BLaER1 (cell line): ENCODE results near the gene FADS6.

Experiments used
- H3K27ac ChIP-seq: shearing (Covaris generic); formaldehyde crosslinking; 2 replicates; pipeline ENCODE4 v1.8.1; 2022
- H3K27me3 ChIP-seq: shearing (Covaris generic); formaldehyde crosslinking; 2 replicates; pipeline ENCODE4 v1.8.1; 2022
- H3K36me3 ChIP-seq: shearing (Covaris generic); formaldehyde crosslinking; 2 replicates; pipeline ENCODE4 v1.8.1; 2022
- H3K4me1 ChIP-seq: shearing (Covaris generic); formaldehyde crosslinking; 2 replicates; pipeline ENCODE4 v1.8.1; 2022
- H3K4me2 ChIP-seq: shearing (Covaris generic); formaldehyde crosslinking; 2 replicates; pipeline ENCODE4 v1.8.1; 2022
- H3K4me3 ChIP-seq: shearing (Covaris generic); formaldehyde crosslinking; 2 replicates; pipeline ENCODE4 v1.8.1; 2022
- H3K9ac ChIP-seq: shearing (Covaris generic); formaldehyde crosslinking; 2 replicates; pipeline ENCODE4 v1.8.1; 2022
- H3K9me3 ChIP-seq: shearing (Covaris generic); formaldehyde crosslinking; 2 replicates; pipeline ENCODE4 v1.8.1; 2022
- H4K20me1 ChIP-seq: shearing (Covaris generic); formaldehyde crosslinking; 2 replicates; pipeline ENCODE4 v1.8.1; 2022
- Cebpa-rat ChIP-seq: shearing (Covaris generic); IDR thresholded peaks from 2 replicates; pipeline ENCODE4 v1.8.1; 2022

Gene FADS6

GRCh38 chr17:74930535-74931036 lies 37.2 kb upstream of the FADS6 start:
- H3K36me3 ChIP-seq: no peaks in the 10 kb centered on the region

GRCh38 chr17:74928786-74929185 lies 35.4 kb upstream of the FADS6 start:
- Histone ChIP-seq H3K36me3 (no peaks in the 10 kb centered on the region), H3K9me3 (no peaks in the 10 kb centered on the region), H3K4me3 (no peak overlapping the region), H3K27ac (no peak overlapping the region), H4K20me1 (peaks cover 7% of the 10 kb centered on the region; the same call in 1 of the 2 replicates), H3K4me1 (no peaks in the 10 kb centered on the region), H3K9ac (no peak overlapping the region), H3K27me3 (peaks cover 51% of the 10 kb centered on the region), H3K4me2 (no peak overlapping the region)
- no peak for TF ChIP-seq Cebpa-rat

More at GRCh38 chr17:74930535-74931036, 37.2 kb upstream of the FADS6 start:
- no peak overlapping the region for H3K9ac ChIP-seq
- H3K4me1 ChIP-seq: no peaks in the 10 kb centered on the region
- no peak overlapping the region for H3K4me2 ChIP-seq
- no peak overlapping the region for H3K4me3 ChIP-seq
- no peak for TF ChIP-seq Cebpa-rat
- H3K27me3 ChIP-seq: peaks cover 51% of the 10 kb centered on the region
- no peaks in the 10 kb centered on the region for H3K9me3 ChIP-seq
- H3K27ac ChIP-seq: no peak overlapping the region
- H4K20me1 ChIP-seq: peaks cover 11% of the 10 kb centered on the region

- H3K4me2 ChIP-seq: no peak overlapping the region
- no peak overlapping the region for H3K4me3 ChIP-seq
- H3K27me3 ChIP-seq: peaks cover 73% of the 10 kb centered on the region
Measured at GRCh38 chr17:74925242-74925641, 31.8 kb upstream of the FADS6 start.

GRCh38 chr17:74924250-74924948 lies 31.0 kb upstream of the FADS6 start, which contains the start of gene OTOP2:
TSS of gene OTOP2 (plus strand) at chr17:74924273. CDS start at chr17:74924633, 360 bp downstream.
- Histone ChIP-seq H3K4me2 (no peak within 1 kb of the TSS), H3K27me3 (peaks cover 81% of the 10 kb centered on the region), H3K36me3 (no peaks in the 10 kb centered on the region), H3K27ac (no peak within 1 kb of the TSS), H3K4me1 (no peaks in the 10 kb centered on the region), H3K9me3 (no peaks in the 10 kb centered on the region), H3K9ac (no peak within 1 kb of the TSS), H4K20me1 (peaks cover 11% of the 10 kb centered on the region; the same call in 1 of the 2 replicates), H3K4me3 (no peak within 1 kb of the TSS)
- no peak for TF ChIP-seq Cebpa-rat

More at GRCh38 chr17:74925242-74925641, 31.8 kb upstream of the FADS6 start:
- Histone ChIP-seq H3K9ac (no peak overlapping the region), H3K9me3 (no peaks in the 10 kb centered on the region), H3K36me3 (no peaks in the 10 kb centered on the region), H3K4me1 (no peaks in the 10 kb centered on the region), H4K20me1 (peaks cover 11% of the 10 kb centered on the region; the same call in 1 of the 2 replicates), H3K27ac (no peak overlapping the region)
- no peak for TF ChIP-seq Cebpa-rat

GRCh38 chr17:74923538-74924249 lies 30.3 kb upstream of the FADS6 start:
- Histone ChIP-seq H3K36me3 (no peaks in the 10 kb centered on the region), H3K4me3 (no peak overlapping the region), H3K4me2 (no peak overlapping the region), H3K4me1 (no peaks in the 10 kb centered on the region), H3K27ac (no peak overlapping the region), H4K20me1 (peaks cover 11% of the 10 kb centered on the region; the same call in 1 of the 2 replicates), H3K9ac (no peak overlapping the region), H3K27me3 (peaks cover 88% of the 10 kb centered on the region), H3K9me3 (no peaks in the 10 kb centered on the region)
- TF ChIP-seq Cebpa-rat: no peak

- H3K9me3 ChIP-seq: no peaks in the 10 kb centered on the region
- no peak within 1 kb of the TSS for H3K27ac ChIP-seq
- H3K36me3 ChIP-seq: no peaks in the 10 kb centered on the region
- H4K20me1 ChIP-seq: peaks cover 11% of the 10 kb centered on the region; the same call in 1 of the 2 replicates
- H3K4me1 ChIP-seq: no peaks in the 10 kb centered on the region
- H3K4me2 ChIP-seq: peak within 1 kb of the TSS; percentile 52; the same call in 1 of the 2 replicates
- no peak for TF ChIP-seq Cebpa-rat
- H3K9ac ChIP-seq: no peak within 1 kb of the TSS
- no peak within 1 kb of the TSS for H3K4me3 ChIP-seq
- peaks cover 88% of the 10 kb centered on the region for H3K27me3 ChIP-seq
Measured at GRCh38 chr17:74922694-74923537, 29.5 kb upstream of the FADS6 start, which contains the start of gene USH1G. TSS of gene USH1G (minus strand) at chr17:74923255. CDS start at chr17:74923073, 182 bp downstream.

- Histone ChIP-seq H3K36me3 (no peaks in the 10 kb centered on the region), H3K9ac (no peak overlapping the region), H3K4me2 (no peak overlapping the region), H3K27ac (no peak overlapping the region), H3K9me3 (no peaks in the 10 kb centered on the region), H3K4me3 (no peak overlapping the region), H3K27me3 (peaks cover 83% of the 10 kb centered on the region), H4K20me1 (peaks cover 11% of the 10 kb centered on the region; the same call in 1 of the 2 replicates), H3K4me1 (no peaks in the 10 kb centered on the region)
- no peak for TF ChIP-seq Cebpa-rat
Measured at GRCh38 chr17:74922172-74922571, 28.7 kb upstream of the FADS6 start.

GRCh38 chr17:74921769-74922168 lies 28.3 kb upstream of the FADS6 start:
- H3K9ac ChIP-seq: no peak overlapping the region
- no peaks in the 10 kb centered on the region for H3K9me3 ChIP-seq
- H3K4me2 ChIP-seq: no peak overlapping the region
- peaks cover 11% of the 10 kb centered on the region; the same call in 1 of the 2 replicates for H4K20me1 ChIP-seq
- no peaks in the 10 kb centered on the region for H3K4me1 ChIP-seq
- H3K27me3 ChIP-seq: peaks cover 79% of the 10 kb centered on the region
- TF ChIP-seq Cebpa-rat: no peak
- no peak overlapping the region for H3K27ac ChIP-seq
- H3K4me3 ChIP-seq: no peak overlapping the region
- no peaks in the 10 kb centered on the region for H3K36me3 ChIP-seq

GRCh38 chr17:74921026-74921681 lies 27.7 kb upstream of the FADS6 start:
- no peak for TF ChIP-seq Cebpa-rat
- Histone ChIP-seq H3K27me3 (peaks cover 75% of the 10 kb centered on the region), H3K36me3 (no peaks in the 10 kb centered on the region), H3K9ac (no peak overlapping the region), H3K4me3 (no peak overlapping the region), H3K27ac (no peak overlapping the region), H3K9me3 (no peaks in the 10 kb centered on the region), H3K4me1 (no peaks in the 10 kb centered on the region), H3K4me2 (no peak overlapping the region), H4K20me1 (peaks cover 11% of the 10 kb centered on the region; the same call in 1 of the 2 replicates)
